AG04449 (cell line): Measurements from ENCODE around the gene SPATA21.

ENCODE experiments used
- CTCF ChIA-PET: fragments of 350-600 bp; formaldehyde crosslinking; extraction: SDS; loops from one replicate; lab custom pipeline; 2021; ENCODE audit warnings: antibody characterized with exemption; lab: Yijun Ruan, JAX
- POLR2A ChIA-PET: fragments of 400-600, 350-600 bp; formaldehyde crosslinking; extraction: SDS; loops from one replicate; lab custom pipeline; 2020; ENCODE audit warnings: antibody characterized with exemption, inconsistent platforms; lab: Yijun Ruan, JAX
- DNase-seq: peaks from one replicate; pipeline ENCODE4 v3.0.0-alpha.2; 2010; ENCODE audit warnings: low read depth, low spot score
- H3K4me3 ChIP-seq: 2 replicates; pipeline ENCODE4 v1.5.1; 2011; ENCODE audit warnings: low read depth, mild to moderate bottlenecking, control low read depth, low read length
- CTCF ChIP-seq: IDR thresholded peaks from one replicate; pipeline ENCODE4 v1.5.1; 2011; ENCODE audit warnings: mild to moderate bottlenecking, moderate library complexity, low read length, control low read depth, inconsistent platforms; ENCODE audit not compliant: insufficient read depth; ENCODE audit errors: missing control alignments

SPATA21 gene

GRCh38 chr1:16386454-16387113 lies 50.6 kb downstream of the SPATA21 start:
- peak; percentile 38 for DNase-seq
- CTCF ChIA-PET, result interaction anchor here (0.7 to 2.0 kb wide), 5 partner anchors 11 to 307 kb away, joined by 3 to 5 read pairs (median 3); partner anchors contain the start of gene NECAP2

GRCh38 chr1:16385659-16386453 lies 51.4 kb downstream of the SPATA21 start:
- no peak overlapping the region for H3K4me3 ChIP-seq
- no peak for DNase-seq
- ChIA-PET CTCF (interaction anchor here (1.0 to 2.0 kb wide), 3 partner anchors 15 to 54 kb away, joined by 3 to 5 read pairs (median 5); partner anchors contain the start of gene NECAP2), POLR2A (interaction anchor here (1.0 kb wide), 1 partner anchor 14 kb away, joined by 3 read pairs; no protein-coding TSS in a partner anchor)
- TF ChIP-seq CTCF, result no peak

More at GRCh38 chr1:16386454-16387113, 50.6 kb downstream of the SPATA21 start:
- no peak for TF ChIP-seq CTCF
- POLR2A ChIA-PET, result interaction anchor here (1.0 kb wide), 1 partner anchor 15 kb away, joined by 3 read pairs; no protein-coding TSS in a partner anchor
- H3K4me3 ChIP-seq, result no peak overlapping the region

GRCh38 chr1:16383888-16384287 lies 53.3 kb downstream of the SPATA21 start:
- ChIA-PET CTCF (interaction anchor here (1.6 kb wide), 1 partner anchor 56 kb away, joined by 4 read pairs; no protein-coding TSS in a partner anchor), POLR2A (no interaction called here)
- no peak for DNase-seq
- H3K4me3 ChIP-seq, result no peak overlapping the region
- no peak for TF ChIP-seq CTCF

- CTCF ChIA-PET, result interaction anchor here (1.4 kb wide), 1 partner anchor 137 kb away, joined by 3 read pairs; no protein-coding TSS in a partner anchor
- no peak overlapping the region for H3K4me3 ChIP-seq
- no peak for DNase-seq
- no peak for TF ChIP-seq CTCF
- POLR2A ChIA-PET, result interaction anchor here (0.5 kb wide), 1 partner anchor 51 kb away, joined by 4 read pairs; no protein-coding TSS in a partner anchor
Observed at GRCh38 chr1:16380868-16381267, 56.4 kb downstream of the SPATA21 start.

- H3K4me3 ChIP-seq, result no peak overlapping the region
- ChIA-PET CTCF (no interaction called here), POLR2A (no interaction called here)
- TF ChIP-seq CTCF, result no peak
- no peak for DNase-seq
Observed at GRCh38 chr1:16378443-16378842, 58.8 kb downstream of the SPATA21 start.

GRCh38 chr1:16376971-16377370 lies 60.3 kb downstream of the SPATA21 start:
- ChIA-PET CTCF (no interaction called here), POLR2A (no interaction called here)
- TF ChIP-seq CTCF, result no peak
- no peak overlapping the region for H3K4me3 ChIP-seq
- no peak for DNase-seq
